Measurements from ENCODE around the gene TTLL9.
A peak's percentile ranks its signal among the peaks of the same experiment; 100 is the strongest.

Gene TTLL9

DNA sequence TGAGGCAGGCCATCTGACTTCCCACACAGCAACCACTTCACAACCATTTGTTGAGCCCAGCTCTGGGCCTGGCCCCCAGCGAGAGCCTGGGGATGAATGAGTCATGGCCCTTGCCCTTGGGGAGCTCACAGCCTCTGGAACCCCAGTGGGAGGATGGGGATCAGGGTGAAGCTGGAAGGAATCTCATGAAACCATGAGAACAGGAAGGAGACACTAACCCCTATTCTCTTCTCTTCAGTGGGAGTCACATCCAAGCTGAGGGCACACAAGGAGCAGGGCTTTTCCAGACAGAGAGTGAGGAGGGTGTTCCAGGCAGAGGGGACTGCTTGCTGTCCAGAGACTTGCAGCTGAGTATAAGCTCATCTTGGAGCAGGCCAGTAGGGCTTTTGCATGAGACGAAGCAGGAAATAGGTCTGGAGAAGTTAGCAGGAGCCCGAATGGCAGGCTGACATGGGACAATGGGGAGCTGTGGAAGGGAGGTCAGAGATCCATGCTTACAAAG is 32.5 kb upstream of the TTLL9 start:
- DNase-seq (ENCODE audit: low spot score) = no peak

DNA sequence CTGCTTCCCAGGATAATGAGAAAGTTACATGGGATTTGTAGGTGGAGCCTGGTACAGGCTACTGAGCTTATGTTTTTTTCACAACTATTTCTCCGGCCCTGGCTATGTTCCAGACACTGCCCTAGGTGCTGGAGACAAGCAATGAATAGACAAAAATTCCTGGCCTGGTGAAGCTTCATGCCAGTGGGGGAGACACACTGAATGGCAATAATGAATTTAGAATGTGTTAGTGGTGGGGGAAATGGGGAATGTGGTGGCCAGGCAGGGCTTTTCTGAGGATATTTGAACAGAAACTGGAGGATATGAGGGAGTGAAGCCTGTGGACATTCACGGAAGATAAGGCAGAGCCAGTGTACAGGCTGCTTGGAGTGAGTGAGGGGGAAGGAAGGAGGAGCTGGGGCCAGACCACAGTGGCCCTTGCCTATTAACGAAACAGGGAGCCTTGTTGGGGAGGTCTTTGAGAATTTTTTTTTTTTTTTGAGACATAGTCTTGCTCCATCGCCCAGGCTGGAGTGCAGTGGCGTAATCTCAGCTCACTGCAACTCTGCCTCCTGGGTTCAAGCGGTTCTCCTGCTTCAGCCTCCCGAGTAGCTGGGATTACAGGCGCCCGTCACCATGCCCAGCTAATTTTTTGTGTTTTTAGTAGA is 31.7 kb upstream of the TTLL9 start:
- no peak for DNase-seq (ENCODE audit: low spot score)

DNA sequence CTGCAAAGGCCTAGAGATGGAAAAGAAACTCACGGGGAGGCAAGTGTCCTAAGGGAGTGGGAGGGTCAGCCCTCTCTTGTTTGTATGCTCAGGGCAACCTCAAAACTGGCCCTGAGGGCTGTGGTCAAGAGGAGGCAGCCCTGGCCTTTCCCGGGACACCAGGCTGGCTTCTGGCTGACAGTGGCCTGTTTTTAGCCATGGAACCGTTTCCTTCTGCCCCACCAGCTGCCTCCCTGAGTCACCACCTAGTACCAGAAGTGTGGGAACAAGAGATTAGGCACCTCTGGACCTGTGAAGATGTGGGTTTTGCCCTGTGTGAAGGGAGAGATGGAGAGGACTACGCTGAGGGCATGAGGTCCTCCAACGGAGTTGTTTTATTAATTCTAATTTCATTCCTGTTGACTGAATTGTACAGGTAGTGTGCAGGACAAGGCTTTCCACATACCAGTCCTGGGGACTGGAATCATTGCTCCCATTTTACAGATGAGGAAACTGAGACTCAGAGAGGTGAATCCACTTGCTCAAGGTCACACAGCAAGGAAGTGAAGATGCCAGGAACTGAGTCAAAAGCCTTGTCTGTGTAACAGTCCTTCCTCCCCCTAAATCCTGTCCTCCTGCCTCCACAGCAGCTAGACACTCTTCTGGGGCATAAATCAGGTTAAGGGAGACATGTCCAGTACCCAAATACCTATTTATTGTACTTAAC is 30.5 kb upstream of the TTLL9 start:
- no peak for DNase-seq (ENCODE audit: low spot score)

DNA sequence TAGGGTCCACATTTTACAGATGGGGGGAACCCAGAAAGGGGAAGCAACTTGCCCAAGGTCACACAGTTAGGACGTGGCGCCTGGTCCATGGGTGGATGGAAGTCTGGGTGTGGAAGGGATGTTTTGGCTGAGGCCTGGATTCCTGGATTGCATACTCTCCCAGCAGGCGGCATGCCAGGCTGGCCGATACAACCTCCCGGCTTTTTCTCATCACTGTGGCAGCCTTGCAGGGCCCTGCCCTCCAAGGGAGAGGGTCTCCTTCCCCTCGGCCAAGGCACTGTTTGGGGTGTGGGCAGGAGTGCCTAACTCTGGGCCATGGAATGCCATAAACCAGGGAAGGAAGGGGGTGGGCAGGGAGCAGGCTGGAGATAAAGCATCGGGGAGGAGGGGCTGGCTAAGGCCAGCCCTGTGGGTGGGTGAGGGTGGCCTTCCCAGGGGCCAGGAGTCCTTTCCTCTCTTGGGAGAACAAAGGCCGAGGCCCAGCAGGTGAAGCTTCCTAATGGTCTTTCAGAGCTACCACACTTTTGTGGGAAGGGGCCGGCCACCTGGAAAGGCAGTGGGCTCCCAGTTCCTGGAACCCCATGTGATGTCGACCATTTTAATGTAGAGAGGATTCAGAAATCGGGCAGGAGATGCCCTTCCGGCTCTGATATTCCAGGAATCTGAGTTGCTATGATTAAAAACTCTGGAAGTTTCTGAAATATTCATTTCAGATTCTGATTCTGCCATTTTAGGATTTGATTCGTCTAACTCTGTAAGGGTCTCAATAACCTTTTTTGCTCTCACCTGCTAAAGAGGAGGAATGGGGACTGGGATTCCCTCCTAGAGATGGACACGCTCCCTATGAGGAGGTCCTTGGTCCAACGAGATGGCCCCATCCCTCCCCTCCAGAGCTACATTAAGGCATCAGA is 29.3 kb upstream of the TTLL9 start:
- DNase-seq (ENCODE audit: low spot score) = no peak

DNA sequence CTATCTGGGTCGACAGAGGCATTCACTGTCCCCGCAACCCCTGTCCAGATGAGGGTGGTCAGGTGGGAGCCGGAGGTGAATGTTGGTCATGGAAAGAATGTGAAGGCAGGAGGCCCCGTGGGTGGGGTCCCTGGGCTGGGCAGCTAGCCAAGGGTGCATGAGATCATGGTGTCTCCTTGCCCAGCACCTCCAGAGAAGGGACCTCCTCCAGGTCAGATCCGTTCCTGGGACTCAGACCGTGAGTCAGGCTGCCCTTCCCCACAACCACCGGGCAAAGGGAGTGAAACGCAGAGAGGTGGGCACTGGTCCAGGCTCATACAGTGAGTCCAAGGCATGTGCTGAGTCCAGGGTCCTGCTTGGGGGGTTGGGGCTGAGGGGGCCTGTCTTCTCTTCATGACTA is 28.5 kb upstream of the TTLL9 start:
- DNase-seq (ENCODE audit: low spot score) = no peak

DNA sequence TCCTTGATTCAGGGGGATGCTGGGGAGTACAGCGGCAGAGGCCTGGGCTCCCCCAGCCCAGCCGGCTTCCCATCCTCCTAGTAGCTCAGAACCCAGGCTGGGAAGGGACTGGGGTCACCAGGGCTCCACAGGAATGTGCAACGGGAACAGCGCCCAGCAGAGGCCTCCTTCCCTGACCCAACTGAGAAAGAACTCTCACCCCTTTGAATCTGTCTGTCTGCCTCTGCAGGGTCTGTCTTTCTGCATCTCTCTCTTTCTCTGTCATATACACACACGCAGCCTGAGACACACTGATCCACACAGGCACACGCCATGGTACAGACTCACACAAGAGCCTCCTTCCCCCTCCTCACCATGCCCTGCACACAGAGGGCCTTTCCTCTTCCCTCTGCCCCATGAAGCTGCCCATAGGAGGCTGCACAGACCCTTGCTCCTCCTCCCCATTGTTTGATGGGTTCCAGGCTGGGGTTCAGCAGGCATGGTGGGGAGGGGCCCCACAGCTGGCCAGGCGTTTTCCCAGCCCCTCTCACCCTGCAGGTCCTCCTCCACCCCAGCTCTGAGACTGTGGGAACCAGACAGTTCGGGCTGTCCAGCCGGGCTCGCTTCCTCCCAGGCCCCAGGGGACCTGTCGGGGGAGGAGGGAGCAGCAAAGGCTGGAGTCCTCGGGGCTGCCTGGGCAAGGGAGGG is 27.8 kb upstream of the TTLL9 start:
- no peak for DNase-seq (ENCODE audit: low spot score)

DNA sequence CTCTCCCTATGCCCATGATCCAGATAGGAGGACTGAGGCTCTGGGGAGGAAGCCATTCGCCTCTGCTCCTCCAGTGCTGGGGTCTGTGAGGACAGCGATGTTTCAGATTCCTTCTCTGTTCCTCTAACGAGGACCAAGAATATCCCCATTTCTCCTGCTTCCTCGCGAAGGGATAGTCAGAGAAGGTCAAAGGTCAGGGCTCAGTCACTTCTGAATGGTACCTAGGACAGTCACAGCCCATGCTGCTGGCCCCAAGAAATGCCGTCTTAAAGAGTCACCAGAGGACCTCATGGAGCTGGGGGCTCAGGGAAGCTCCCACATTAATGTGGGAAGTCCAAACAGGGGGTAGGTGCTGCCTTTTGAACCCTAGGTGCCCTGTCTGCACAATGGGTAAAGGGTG is 27.1 kb upstream of the TTLL9 start:
- DNase-seq (ENCODE audit: low spot score) = no peak

DNA sequence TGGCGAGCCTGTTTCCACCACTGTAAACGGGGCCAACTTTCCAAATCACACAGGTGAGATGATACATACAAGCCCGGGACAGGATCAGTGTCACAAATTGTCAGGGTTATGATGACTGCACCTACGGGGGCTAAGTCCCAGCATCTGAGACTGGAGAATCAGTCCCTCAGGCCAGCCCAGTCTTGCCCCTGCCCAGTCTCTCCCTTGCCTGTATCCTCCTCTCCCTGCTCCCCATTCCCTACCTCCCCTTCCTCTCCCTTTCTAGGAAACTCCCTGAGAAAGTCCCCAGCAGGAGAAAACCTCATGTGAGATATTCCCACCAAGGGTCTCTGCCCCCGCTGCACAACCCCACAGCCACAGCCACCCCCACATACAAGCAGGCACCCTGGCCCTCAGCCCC is 26.6 kb upstream of the TTLL9 start:
- DNase-seq (ENCODE audit: low spot score) = no peak

DNA sequence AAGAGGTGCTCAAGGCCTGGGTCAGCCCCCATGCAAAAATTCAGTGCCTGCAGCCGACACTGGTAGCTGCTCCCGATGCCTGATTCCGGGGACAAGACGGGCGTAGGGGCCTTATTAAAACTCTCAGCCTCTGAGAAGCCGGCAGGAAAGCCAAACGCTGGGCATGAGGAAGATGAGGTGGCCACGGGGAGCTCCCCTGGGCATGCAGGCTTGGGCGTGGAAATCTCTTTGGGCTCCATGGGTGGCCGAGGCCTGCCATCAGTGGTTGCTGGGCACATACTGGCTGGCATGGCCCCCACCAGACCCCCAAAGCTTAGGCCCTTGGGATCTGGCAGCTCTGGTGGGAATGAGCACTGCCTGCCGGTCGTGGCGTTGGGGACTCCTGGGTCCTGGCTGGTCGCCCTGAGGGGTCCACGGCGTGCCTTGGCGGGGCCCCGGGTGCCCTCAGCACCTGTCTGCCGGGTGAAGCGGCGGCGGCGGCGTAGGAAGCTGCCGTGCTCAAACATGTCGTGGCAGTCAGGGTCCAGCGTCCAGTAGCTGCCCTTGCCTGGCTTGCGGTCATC is 25.6 kb upstream of the TTLL9 start:
- no peak for DNase-seq (ENCODE audit: low spot score)

DNA sequence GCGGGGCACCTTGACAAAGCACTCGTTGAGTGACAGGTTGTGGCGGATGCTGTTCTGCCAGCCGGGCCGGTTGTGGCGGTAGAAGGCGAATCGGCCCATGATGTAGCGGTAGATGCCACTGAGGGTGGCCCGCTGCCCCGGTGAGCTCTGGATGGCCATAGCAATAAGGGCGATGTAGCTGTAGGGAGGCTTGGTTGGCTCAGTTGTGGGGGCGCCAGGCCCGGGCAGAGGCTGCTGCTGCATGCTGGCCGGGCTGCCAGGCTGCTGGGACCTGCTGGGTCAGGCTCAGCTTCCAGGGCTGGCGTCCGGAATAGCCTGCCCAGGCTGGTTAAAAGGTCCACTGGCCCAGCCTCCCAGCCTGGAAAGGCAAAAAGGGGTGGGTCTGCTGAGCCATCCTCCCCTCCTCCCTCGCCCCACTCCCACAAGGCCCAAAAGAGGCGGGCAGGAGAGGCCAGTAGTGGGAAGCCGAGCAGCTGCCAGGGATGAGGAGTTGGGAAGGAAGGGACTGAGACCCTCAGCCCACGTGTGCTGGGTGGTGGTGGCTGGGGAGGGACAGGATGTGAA is 25.1 kb upstream of the TTLL9 start, which contains the start of gene FOXS1:
TSS of gene FOXS1 (minus strand) at position 305 of the 564 bp plus-strand sequence. CDS start at position 243, 62 bp downstream.
- peak; percentile 84 for DNase-seq (ENCODE audit: low spot score)

DNA sequence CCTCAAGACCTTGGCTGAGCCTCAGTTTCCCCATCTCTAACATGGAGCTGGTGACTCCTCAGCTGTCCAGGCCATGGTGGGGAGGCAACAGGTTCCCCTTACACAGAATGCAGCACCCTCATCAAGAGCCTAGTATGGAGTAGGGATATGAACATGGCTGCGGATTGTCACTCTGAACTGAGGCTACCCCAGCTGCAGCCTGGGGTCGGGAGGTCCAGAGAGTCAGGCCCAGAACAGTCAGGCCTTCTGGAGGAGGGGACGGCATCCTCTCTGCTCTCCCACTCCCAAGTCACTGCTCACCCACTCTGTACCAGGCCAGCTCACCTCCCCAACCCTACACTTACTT is 23.7 kb upstream of the TTLL9 start:
- DNase-seq (ENCODE audit: low spot score) = no peak

DNA sequence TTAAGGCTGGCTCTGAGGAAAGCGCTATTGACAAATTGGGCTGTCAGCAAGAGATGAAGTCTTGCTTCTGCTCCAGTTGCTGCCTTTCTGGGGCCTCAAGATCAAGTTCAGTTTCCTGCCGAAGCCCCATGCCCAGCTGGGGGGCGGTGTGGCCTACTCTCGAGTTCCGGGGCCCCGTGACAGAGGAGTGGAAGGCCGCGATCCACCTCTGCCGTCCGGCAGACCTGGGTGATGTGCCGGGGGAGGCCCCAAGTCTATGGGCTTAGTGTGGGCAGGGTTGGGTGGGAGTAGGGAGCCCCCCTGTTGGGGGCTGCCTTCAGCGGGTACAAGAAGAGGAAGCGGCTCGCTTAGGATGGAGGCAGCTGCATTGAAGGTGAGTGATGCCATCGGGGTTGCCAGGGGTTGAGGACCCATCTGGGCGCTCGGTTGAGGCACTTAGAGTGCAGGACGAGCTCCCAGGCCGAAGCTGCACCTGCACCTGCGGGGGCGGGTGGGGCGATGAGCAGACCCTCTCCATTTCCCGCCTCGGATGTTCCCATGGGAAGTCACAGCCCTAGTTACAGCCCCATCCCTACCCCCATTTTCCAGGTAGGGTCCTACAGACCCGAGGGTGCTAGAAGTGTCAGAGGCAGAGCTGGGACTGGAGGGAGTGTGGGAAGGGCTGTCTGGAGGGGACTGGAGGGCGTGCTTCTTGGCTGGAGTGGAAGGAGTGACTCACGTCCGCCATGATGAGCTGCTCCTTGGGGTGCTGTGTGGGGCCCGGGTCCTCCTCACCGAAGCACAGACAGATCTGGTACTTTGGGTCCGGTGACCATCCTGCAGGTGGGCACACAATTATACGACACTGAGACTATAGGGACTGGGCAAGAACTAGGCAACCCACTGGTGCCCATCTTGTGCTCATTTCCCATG is 22.1 kb upstream of the TTLL9 start:
- no peak for DNase-seq (ENCODE audit: low spot score)

DNA sequence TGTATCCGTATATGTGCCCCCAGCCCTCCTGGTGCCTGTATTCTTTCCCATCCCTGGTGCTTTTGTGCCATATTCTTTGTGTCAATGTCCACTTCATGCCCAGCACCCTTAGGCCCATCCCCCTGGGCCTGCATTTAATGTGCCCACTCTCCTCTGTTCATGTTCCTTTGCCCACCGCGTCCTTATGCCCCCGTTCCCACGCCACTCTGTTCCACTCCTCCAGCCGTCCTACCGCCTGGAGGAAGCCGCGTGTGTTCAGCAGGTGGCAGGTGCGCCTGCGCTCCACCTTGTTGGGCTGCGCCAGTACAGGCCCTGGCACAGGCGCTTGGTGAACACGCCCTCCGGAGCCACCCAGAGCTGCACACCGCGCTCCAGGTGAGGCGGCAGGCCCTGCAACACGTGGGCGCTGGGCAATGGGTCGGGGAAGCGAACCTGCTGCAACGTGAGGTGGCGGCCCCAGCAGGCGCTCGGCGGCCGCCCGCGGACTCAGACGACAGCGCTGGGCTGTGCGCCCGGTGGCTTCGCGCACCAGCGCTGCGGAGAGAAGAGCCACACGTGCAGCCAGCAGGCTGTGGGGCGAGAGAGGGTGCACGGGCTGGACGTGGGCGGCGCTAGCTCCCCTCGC is 21.0 kb upstream of the TTLL9 start:
- DNase-seq (ENCODE audit: low spot score) = no peak

DNA sequence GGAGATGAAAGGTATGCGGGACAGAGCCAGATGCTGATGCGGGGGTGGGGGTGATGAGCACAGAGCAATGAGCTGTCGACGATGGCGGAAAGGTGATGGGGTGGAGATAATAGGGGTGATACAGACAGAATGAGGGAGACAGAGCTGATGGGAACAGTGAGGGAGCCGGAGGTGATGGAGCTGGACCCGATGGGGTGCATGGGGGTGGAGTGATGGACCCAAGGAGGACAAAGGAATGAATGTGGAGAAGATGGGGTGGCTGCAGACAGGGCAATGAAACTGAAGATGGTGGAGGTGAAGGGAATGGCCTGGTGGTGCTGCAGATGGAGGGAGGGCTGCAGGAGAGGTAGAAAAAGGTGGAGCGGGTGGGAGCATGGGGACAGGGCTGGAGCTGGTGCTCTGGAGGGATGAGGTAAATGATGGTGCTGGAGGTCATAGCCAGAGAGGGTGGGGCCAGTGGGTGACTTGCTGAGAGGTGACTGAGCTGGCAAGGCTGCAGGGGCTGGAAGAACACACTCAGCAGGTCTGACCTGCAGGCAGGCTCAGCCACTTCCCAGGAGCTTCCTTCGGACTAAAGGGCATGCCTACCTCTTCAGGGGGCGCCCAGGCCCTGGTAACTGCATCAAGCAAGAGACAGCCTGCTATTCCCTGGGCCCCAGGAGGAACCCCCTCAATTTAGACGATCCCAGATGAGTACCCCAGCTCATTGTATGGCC is 19.0 kb upstream of the TTLL9 start:
- no peak for DNase-seq (ENCODE audit: low spot score)

DNA sequence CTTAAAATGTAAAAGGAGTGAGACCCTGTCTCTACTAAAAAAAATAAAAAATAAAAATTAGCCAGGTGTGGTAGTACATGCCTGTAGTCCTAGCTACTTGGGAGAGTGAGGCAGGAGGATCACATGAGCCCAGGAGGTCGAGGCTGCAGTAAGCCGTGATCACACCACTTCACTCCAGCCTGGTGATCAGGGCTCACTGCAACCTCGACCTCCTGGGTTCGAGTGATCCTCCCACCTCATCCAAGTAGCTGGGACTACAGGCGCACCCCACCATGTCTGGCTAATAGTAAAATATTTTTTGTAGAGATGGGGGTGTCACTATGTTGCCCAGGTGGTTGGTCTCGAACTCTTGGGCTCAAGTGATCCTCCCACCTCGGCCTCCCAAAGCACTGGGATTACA is 17.0 kb upstream of the TTLL9 start:
- DNase-seq (ENCODE audit: low spot score) = no peak

DNA sequence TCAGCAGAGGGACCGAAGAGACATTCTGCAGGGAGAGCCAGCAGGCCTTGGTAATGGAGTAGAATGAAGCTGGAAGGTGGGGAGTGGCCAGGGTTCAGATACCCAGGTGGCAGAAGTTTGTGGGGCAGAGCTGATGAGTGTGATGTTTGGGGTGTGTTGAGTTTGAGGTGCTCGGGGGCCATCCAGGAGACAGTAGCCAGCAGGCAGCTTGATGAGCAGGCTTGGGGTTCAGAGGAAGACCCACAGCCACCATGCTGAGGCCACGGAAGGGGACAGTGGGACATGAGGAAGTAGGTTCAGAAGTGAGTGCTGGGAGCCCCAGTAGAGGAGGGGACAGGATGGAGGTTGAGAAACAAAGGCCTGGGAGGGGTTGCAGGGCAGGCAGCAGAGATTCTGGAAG is 13.9 kb upstream of the TTLL9 start:
- no peak for DNase-seq (ENCODE audit: low spot score)

DNA sequence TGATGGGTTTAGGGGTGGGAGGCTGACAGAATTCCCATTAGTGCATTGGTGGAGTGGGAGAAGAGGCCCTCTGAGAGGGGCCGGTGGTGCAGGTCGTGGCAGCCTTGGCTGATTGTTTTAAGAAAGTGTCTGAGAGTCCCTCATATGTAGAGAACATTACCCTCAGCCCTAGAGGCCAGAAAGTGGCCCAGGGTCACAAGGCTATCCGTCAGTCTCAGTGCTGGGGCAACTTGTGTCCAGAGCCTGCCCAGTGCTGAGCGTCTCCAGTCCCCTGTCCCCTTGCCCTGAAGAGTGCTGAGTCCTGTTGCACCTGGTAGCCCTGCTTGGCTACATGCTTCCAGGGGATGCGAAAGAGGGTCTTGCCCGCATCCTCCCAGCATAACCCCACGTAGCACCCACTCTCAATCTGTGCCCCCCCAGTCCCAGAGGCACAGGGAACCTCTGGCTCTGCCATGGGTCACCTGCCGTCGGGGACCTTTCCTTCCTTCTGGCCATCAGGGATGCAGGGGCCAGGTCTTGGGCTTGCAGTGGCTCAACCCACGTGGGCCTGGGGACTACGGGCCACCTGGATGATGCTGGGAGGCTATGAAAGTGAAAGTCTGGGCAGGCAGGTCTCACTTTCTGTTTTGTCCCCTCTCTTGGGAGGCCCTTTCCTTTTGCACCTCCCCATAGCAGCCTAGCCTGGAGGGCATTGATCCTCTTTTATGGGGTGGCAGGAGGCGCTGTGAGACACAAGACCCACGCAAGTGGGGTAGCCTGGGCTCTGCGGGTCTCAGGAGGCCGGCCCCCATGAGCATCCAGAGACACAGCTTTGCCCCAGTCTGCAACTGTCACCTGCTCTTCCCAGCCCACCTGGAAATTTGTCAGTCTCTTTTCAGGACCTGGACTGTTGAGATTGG is 12.3 kb upstream of the TTLL9 start:
- no peak for DNase-seq (ENCODE audit: low spot score)

DNA sequence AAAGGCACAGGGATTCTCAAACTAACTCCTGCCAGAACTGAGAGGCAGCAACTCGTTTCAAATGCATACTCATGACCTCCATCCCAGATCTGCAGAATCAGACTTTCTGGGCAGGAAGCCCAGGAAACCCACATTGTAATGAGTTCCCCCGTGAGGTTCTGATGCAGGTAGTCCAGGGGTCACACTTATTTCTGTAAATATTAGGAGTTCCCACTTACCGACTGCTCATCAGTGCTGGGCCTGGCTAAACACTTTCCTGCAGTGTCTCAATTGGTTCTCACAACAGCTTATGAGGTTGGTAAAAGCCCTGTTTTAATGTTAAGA is 11.7 kb upstream of the TTLL9 start:
- no peak for DNase-seq (ENCODE audit: low spot score)
